H1 (cell line): ENCODE measurements around the gene DKC1. TPM values are rescaled to one million over a fixed set of nuclear protein-coding genes. Genes with fewer than 3 reads are reported as not detected.

Experiments
- HDAC6 ChIP-seq: IDR thresholded peaks from one replicate; pipeline ENCODE4 v1.7.1; 2012; ENCODE audit warnings: low read depth, mild to moderate bottlenecking, inconsistent platforms, low read length, moderate library complexity
- POLR2A ChIP-seq, 2 experiments: IDR thresholded peaks; 1 replicate in 1 of 2; 2 replicates in 1 of 2; pipeline ENCODE4 v1.6.1; 2011; ENCODE audit warnings: low read depth in 2 of 2, low read length in 2 of 2, mild to moderate bottlenecking in 2 of 2; ENCODE audit errors: control extremely low read depth in 1 of 2
- TAF7 ChIP-seq: optimal IDR thresholded peaks from 2 replicates; pipeline ENCODE3; 2011; ENCODE audit warnings: low read depth, mild to moderate bottlenecking, inconsistent platforms, low read length, moderate library complexity, borderline replicate concordance
- polyA plus RNA-seq, 7 experiments: library from polyadenylated mRNA; depleted of rRNA in 3 of 7; stranded (reverse) in 5 of 7; unstranded in 2 of 7; fragments of >200 nt in 5 of 7; fragments of 200-250 nt in 2 of 7; gene quantifications; 1 replicate in 5 of 7; 2 replicates in 1 of 7; 4 replicates in 1 of 7; pipeline versions ENCODE4 v1.2.1 to v1.2.3, GENCODE V29; 2011 to 2013; ENCODE audit warnings: missing spikeins in 2 of 7, mixed read lengths in 2 of 7
- total RNA-seq: library from RNA; stranded (reverse); fragmentation: NEBNext Ultra II Directional; extraction: Animal tissue kit (Norgen Biotek cat#: 25700); gene quantifications from 2 replicates; pipeline ENCODE4 v1.2.1, GENCODE V29; 2021
- TF ChIP-seq, protein P1 (sequence below): IDR thresholded peaks from 2 replicates; pipeline ENCODE4 v1.6.1; 2012; ENCODE audit warnings: low read length, inconsistent platforms

Gene DKC1
- total and polyA plus RNA-seq, 2 of the 8 experiments (the other 6 are each of a cell fraction or from before 2014, with no cell fraction given) = 65.6 to 143 TPM

DNA sequence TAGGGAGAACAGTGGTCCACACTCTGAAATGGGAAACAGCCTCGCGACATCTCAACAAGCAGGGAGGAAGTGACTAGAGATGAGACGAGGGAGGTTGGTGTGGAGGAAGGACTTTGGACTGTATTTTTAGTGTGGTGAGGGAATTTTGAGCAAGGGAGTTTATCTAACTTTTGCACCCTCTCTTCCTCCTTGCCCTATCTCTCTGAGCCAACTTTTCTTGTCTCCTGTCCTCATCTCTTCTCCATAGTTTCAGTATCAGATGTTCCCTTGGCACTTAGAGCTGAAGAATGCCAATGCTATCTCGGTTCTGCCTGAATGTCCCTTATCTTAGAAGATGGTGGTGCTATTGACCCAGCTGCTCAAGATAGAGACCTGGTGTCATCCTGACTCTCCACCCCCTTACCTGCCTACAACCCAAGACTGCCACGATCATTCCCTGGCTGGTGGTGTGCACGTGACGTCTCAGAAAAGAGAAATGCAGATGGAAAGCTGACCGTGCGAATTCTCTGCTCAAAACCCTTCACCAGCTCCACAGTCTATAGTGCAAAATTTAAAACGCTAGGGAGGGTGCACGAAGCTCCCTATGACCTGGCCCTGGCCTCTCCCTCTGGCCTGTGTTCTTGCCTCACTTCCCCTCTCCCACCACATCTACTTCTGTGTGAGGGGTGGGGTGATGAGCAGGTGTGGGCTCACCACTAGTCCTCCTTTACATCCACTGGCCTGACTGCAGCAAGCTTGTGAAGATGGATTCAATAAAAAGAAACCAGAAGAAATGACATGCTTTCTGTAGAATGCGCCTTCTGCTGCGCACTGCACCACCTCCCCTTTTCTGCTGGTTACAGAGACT, 21.7 kb downstream of the DKC1 start (continued):
- TF ChIP-seq, protein P1, sequence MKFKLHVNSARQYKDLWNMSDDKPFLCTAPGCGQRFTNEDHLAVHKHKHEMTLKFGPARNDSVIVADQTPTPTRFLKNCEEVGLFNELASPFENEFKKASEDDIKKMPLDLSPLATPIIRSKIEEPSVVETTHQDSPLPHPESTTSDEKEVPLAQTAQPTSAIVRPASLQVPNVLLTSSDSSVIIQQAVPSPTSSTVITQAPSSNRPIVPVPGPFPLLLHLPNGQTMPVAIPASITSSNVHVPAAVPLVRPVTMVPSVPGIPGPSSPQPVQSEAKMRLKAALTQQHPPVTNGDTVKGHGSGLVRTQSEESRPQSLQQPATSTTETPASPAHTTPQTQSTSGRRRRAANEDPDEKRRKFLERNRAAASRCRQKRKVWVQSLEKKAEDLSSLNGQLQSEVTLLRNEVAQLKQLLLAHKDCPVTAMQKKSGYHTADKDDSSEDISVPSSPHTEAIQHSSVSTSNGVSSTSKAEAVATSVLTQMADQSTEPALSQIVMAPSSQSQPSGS = no peak
- TF ChIP-seq POLR2A (IDR thresholded peaks at IDR 0.05; ENCODE audit: control extremely low read depth in 1 of 2, low read depth in 2 of 2, low read length in 2 of 2) (no peak), TAF7 (no peak), HDAC6 (no peak)
